Left lung (tissue), 10 donors: ENCODE measurements around the gene GADD45G. TPM values are rescaled to one million over a fixed set of nuclear protein-coding genes. Genes with fewer than 3 reads are reported as not detected.

Source experiments
- ATAC-seq: fragments of 200-7000 bp; cut with Tn5 transposase; one replicate; pipeline ENCODE4 v1.9.1; 2020; ENCODE audit warnings: moderate library complexity
- DNase-seq, 4 donors: peaks; one replicate each; pipeline ENCODE4 v3.0.0-alpha.2; 2013 to 2020
- H3K27ac ChIP-seq, 2 donors: fragments of 200-600 bp; sonication (generic) in 1 of 2; one replicate each; pipeline versions ENCODE4 v1.5.0 to v1.8.0; 2020 to 2021
- H3K27me3 ChIP-seq, 2 donors: fragments of 200-600 bp; sonication (generic) in 1 of 2; one replicate each; pipeline versions ENCODE4 v1.5.0 to v1.8.0; 2020 to 2021
- H3K36me3 ChIP-seq, 2 donors: fragments of 200-600 bp; sonication (generic) in 1 of 2; one replicate each; pipeline versions ENCODE4 v1.5.0 to v1.8.0; 2020 to 2021
- H3K4me1 ChIP-seq, 2 donors: fragments of 200-600 bp; one replicate each; pipeline ENCODE4 v1.8.0; 2021
- H3K4me3 ChIP-seq, 2 donors: fragments of 200-600 bp; sonication (generic) in 1 of 2; one replicate each; pipeline versions ENCODE4 v1.5.0 to v1.8.0; 2020 to 2021; ENCODE audit warnings: mild to moderate bottlenecking in 1 of 2
- H3K9me3 ChIP-seq, 2 donors: fragments of 200-600 bp; sonication (generic) in 1 of 2; one replicate each; pipeline versions ENCODE4 v1.5.0 to v1.8.0; 2020 to 2021
- CTCF ChIP-seq, 2 donors: fragments of 200-600 bp; sonication (generic) in 1 of 2; IDR thresholded peaks; one replicate each; pipeline versions ENCODE4 v1.5.0 to v1.8.0; 2021; ENCODE audit warnings: antibody characterized with exemption in 2 of 2
- intact Hi-C, 2 donors: fragments of 100-400 bp; cut with DNase I; formaldehyde crosslinking; loops; one replicate each; pipeline versions ENCODE4 v1.11.2 to v1.14.2; 2022
- polyA plus RNA-seq, 6 donors: library from polyadenylated mRNA; unstranded; fragments of 120-200 nt; gene quantifications; one replicate each; pipeline ENCODE4 v1.2.1, GENCODE V29; 2013; ENCODE audit not compliant: insufficient read length in 6 of 6
- total RNA-seq, 2 donors: library from RNA; stranded (reverse); fragmentation: NEBNext Ultra II Directional; extraction: Animal tissue kit (Norgen Biotek cat#: 25700); gene quantifications; one replicate each; pipeline ENCODE4 v1.2.1, GENCODE V29; 2021
- donor health status: DM: no; HTN: yes; CAD: no.
- donor health status: DM: no; HTN: no; CAD: no.

The GADD45G gene
- total and polyA plus RNA-seq, 8 donors = 3.9 to 12.6 (median 4.9) TPM

GRCh38 chr9:89609426-89610006, 4.7 kb downstream of the GADD45G start:
- ATAC-seq = no peak
- no peak overlapping the region for H3K27ac ChIP-seq
- intact Hi-C loops = no loop called here

GRCh38 chr9:89610391-89610925, 5.6 kb downstream of the GADD45G start:
- DNase-seq = no peak
- no peak overlapping the region for H3K4me3 ChIP-seq
- no peak overlapping the region for H3K27ac ChIP-seq
- intact Hi-C loops = no loop called here
- H3K9me3 ChIP-seq = peaks cover 0 to 4% of the 10 kb centered on the region in 2 donors
- H3K4me1 ChIP-seq = peaks cover 6 to 22% of the 10 kb centered on the region in 2 donors
- no peak for TF ChIP-seq CTCF (IDR thresholded peaks at IDR 0.05)
- H3K27me3 ChIP-seq = no peaks in the 10 kb centered on the region
- ATAC-seq = no peak
- no peaks in the 10 kb centered on the region for H3K36me3 ChIP-seq

More at GRCh38 chr9:89609426-89610006, 4.7 kb downstream of the GADD45G start:
- H3K4me3 ChIP-seq = no peak overlapping the region
- H3K4me1 ChIP-seq = peaks cover 6 to 30% of the 10 kb centered on the region in 2 donors
- H3K9me3 ChIP-seq = peaks cover 0 to 4% of the 10 kb centered on the region in 2 donors
- no peak for DNase-seq
- no peaks in the 10 kb centered on the region for H3K36me3 ChIP-seq
- peaks cover 0 to 2% of the 10 kb centered on the region in 2 donors for H3K27me3 ChIP-seq
- no peak for TF ChIP-seq CTCF (IDR thresholded peaks at IDR 0.05)

- Histone ChIP-seq H3K27me3 (no peaks in the 10 kb centered on the region), H3K9me3 (peaks cover 0 to 4% of the 10 kb centered on the region in 2 donors), H3K27ac (no peak overlapping the region), H3K36me3 (no peaks in the 10 kb centered on the region), H3K4me3 (no peak overlapping the region), H3K4me1 (peaks cover 2 to 13% of the 10 kb centered on the region in 2 donors)
- intact Hi-C loops = no loop called here
- TF ChIP-seq CTCF (IDR thresholded peaks at IDR 0.05) = no peak
- ATAC-seq (no peak), DNase-seq (no peak)
Observed at GRCh38 chr9:89611425-89611824, 6.6 kb downstream of the GADD45G start.

- Histone ChIP-seq H3K4me3 (no peak overlapping the region), H3K27ac (no peak overlapping the region), H3K9me3 (peaks cover 0 to 4% of the 10 kb centered on the region in 2 donors), H3K4me1 (no peaks in the 10 kb centered on the region), H3K27me3 (no peaks in the 10 kb centered on the region), H3K36me3 (no peaks in the 10 kb centered on the region)
- intact Hi-C loops = no loop called here
- ATAC-seq (no peak), DNase-seq (no peak)
- TF ChIP-seq CTCF (IDR thresholded peaks at IDR 0.05) = no peak
Observed at GRCh38 chr9:89612566-89613278, 7.9 kb downstream of the GADD45G start.
